Thyroid gland (tissue), 4 donors: ENCODE results near the gene TSEN34.

Experiments used
- POLR2A ChIP-seq, 2 donors: fragments of 450-650 bp; IDR thresholded peaks; one replicate each; pipeline ENCODE4 v1.6.1; 2017; ENCODE audit warnings: antibody characterized with exemption in 2 of 2, mild to moderate bottlenecking in 2 of 2, moderate library complexity in 1 of 2
- TF ChIP-seq, protein P1 (sequence below), 6 experiments: fragments of 200-600 bp in 3 of 6; fragments of 450-650 bp in 3 of 6; sonication (generic) in 3 of 6; IDR thresholded peaks; one replicate each; pipeline ENCODE4 v1.5.1; 2016 to 2019; ENCODE audit warnings: antibody characterized with exemption in 6 of 6, mild to moderate bottlenecking in 2 of 6, inconsistent platforms in 1 of 6, moderate library complexity in 1 of 6

DNA sequence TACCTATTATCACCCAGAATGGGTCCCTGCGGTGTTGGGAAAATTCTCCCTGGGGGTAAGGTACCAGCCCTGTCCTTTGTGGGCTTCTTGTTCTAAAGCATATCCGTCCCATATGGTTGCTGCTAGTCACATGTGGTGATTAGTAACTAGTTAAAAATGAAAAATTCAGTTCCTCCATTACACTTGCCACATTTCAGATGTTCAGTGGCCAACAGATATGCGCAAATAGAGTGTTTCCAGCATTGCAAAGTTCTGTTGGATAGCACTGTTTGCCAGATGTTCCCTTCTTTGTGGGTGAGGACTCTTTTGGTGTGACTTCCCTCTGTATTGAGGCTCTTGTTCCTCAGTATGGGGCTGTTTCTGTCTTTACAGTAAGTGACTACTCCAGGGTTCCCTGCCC, 49.8 kb upstream of the TSEN34 start:
- TF ChIP-seq, protein P1, sequence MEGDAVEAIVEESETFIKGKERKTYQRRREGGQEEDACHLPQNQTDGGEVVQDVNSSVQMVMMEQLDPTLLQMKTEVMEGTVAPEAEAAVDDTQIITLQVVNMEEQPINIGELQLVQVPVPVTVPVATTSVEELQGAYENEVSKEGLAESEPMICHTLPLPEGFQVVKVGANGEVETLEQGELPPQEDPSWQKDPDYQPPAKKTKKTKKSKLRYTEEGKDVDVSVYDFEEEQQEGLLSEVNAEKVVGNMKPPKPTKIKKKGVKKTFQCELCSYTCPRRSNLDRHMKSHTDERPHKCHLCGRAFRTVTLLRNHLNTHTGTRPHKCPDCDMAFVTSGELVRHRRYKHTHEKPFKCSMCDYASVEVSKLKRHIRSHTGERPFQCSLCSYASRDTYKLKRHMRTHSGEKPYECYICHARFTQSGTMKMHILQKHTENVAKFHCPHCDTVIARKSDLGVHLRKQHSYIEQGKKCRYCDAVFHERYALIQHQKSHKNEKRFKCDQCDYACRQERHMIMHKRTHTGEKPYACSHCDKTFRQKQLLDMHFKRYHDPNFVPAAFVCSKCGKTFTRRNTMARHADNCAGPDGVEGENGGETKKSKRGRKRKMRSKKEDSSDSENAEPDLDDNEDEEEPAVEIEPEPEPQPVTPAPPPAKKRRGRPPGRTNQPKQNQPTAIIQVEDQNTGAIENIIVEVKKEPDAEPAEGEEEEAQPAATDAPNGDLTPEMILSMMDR (IDR thresholded peaks at IDR 0.05), result no peak
- TF ChIP-seq POLR2A (IDR thresholded peaks at IDR 0.05), result no peak
